AG09309 (cell line): Measurements from ENCODE around the gene MINAR2.

ENCODE experiments used
- DNase-seq: peaks from one replicate; pipeline ENCODE4 v3.0.0-alpha.2; 2010; ENCODE audit warnings: low read depth
- H3K4me3 ChIP-seq: 2 replicates; pipeline ENCODE4 v1.5.1; 2011; ENCODE audit warnings: mild to moderate bottlenecking, low read depth, low read length, moderate library complexity; ENCODE audit not compliant: control insufficient read depth
- TF ChIP-seq, protein P1 (sequence below): IDR thresholded peaks from 2 replicates; pipeline ENCODE4 v1.5.1; 2011; ENCODE audit warnings: mild to moderate bottlenecking, low read depth, low read length, inconsistent platforms; ENCODE audit not compliant: insufficient read depth, control insufficient read depth; ENCODE audit errors: missing control alignments

MINAR2 gene

GRCh38 chr5:129724222-129724621, 23.7 kb upstream of the MINAR2 start:
- no peak for DNase-seq
- TF ChIP-seq, protein P1, sequence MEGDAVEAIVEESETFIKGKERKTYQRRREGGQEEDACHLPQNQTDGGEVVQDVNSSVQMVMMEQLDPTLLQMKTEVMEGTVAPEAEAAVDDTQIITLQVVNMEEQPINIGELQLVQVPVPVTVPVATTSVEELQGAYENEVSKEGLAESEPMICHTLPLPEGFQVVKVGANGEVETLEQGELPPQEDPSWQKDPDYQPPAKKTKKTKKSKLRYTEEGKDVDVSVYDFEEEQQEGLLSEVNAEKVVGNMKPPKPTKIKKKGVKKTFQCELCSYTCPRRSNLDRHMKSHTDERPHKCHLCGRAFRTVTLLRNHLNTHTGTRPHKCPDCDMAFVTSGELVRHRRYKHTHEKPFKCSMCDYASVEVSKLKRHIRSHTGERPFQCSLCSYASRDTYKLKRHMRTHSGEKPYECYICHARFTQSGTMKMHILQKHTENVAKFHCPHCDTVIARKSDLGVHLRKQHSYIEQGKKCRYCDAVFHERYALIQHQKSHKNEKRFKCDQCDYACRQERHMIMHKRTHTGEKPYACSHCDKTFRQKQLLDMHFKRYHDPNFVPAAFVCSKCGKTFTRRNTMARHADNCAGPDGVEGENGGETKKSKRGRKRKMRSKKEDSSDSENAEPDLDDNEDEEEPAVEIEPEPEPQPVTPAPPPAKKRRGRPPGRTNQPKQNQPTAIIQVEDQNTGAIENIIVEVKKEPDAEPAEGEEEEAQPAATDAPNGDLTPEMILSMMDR = no peak
- H3K4me3 ChIP-seq = no peak overlapping the region

DNA sequence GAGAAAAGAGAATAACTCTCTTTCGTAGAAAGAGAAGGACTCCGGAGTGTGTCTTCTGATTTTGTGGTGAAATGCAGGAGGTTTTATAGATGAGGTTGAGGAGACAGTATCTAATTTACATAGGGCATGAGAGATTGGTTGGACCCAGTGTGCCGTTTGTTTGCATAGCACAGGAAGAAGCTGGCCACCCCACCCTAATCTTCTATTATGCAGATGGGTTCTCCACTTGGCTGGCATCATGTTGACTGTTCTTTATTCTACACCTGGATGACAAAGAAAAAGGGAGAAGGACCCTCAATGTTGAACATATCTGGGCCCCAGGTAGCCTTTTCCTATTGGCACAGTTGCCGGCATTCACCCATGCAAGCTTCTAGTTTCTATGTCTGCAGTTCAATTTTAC, 23.2 kb upstream of the MINAR2 start:
- TF ChIP-seq, protein P1 = no peak
- H3K4me3 ChIP-seq = no peak overlapping the region
- no peak for DNase-seq

DNA sequence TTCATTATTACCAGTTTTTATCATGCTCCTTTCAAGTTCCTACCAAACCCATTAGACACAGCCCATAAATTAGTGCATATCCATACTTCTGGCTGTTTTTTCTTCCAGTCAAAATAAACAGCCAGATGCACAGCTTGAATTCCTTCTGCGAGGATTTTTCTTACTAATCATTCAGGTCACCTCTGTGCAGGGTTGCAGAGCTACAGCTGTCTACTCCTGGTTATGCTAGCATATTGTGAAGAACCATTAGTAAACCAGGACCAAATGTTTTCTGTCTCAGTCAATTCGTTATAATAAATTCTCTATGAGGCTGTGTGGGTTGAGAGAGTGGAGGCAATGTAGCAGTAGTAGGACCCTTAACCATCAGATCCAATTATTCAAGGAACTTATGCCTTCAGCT, 8.1 kb upstream of the MINAR2 start:
- TF ChIP-seq, protein P1 = no peak

DNA sequence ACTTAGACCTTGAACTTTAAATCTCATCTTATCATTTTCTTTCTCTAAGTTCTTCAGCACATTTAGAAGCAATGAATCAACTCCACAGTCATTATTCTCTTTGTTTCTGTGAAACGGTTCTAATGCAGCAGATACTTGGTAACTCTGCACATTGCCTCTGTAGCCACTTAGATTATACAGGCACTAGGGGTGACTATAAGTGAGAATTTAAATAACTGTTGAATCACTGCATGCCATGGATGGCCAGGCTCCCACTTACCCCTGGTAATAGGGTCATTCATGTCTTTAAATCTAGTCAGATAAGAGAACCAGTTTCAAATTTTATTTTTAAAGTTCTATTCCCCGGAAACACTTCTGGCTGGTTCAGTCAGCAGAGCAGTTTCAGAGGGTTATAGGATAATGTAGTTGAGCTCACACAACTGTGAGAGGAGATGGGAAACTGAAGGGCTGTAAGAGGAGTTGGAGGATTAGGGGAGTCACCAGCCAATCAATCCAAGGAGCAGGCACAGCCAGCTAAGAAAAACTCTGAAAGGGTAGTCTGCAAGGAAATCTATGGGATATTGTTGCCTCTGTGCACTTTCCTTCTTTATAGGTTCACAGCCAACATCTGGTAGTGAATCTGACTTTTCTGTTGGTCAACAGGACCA, 4.2 kb upstream of the MINAR2 start:
- TF ChIP-seq, protein P1 = no peak
- H3K4me3 ChIP-seq = no peak overlapping the region
- DNase-seq = no peak

More for the DNA sequence above, 8.1 kb upstream of the MINAR2 start:
- no peak overlapping the region for H3K4me3 ChIP-seq
- DNase-seq = no peak

DNA sequence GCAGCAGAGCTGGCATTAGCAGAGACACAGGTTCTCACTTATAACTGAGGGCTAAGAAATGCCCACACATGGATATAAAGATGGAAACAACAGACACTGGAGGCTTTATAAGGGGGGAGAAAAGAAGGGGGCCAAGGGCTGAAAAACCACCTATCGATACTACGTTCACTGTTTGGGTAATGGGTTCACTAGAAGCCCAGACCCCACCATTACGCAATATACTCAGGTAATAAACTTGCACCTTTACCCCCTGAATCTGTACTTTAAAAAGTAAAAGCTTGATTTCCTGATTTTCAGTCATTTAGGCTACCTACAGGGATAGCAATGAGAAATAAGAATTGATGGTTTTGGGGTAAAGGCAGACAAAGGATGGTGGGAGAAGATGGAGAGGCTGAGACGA, 1.9 kb upstream of the MINAR2 start:
- H3K4me3 ChIP-seq = no peak overlapping the region
- TF ChIP-seq, protein P1 = no peak
- no peak for DNase-seq

DNA sequence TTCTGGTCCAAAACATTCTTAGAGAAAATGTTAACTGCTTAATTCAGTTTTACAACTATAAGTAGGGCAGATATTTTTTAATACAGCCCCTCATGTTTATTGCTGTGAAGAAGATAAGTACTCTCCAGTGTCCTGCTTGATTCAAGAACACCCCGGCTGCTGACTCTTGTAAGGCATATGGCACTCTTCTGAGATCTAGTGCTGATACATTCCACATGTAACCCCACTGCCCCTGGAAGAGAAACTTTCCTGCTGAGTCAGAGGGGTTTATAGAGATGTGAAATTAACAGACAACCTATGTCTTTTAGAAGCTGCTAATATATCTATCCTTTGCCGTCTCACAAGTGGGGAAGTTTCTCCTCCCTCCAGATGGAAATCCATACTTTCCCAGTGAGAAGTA, 1.0 kb upstream of the MINAR2 start:
- TF ChIP-seq, protein P1 = no peak
- DNase-seq = no peak

More for the DNA sequence above, 1.0 kb upstream of the MINAR2 start:
- no peak overlapping the region for H3K4me3 ChIP-seq
